NB4 (cell line): Measurements from ENCODE around the gene KCNQ5.

Experiments
- DNase-seq: peaks from one replicate; pipeline ENCODE4 v3.0.0; 2010; ENCODE audit warnings: low read depth
- H3K4me3 ChIP-seq: one replicate; pipeline ENCODE4 v1.5.1; 2011; ENCODE audit warnings: mild to moderate bottlenecking, low read depth, low read length, moderate library complexity
- MYC ChIP-seq: IDR thresholded peaks from 2 replicates; pipeline ENCODE4 v1.6.1; 2011; ENCODE audit warnings: low read depth, low read length
- POLR2A ChIP-seq: IDR thresholded peaks from 2 replicates; pipeline ENCODE4 v1.6.1; 2011; ENCODE audit warnings: mild to moderate bottlenecking; ENCODE audit not compliant: insufficient read length; ENCODE audit errors: extremely low read depth
- TF ChIP-seq, protein P1 (sequence below): IDR thresholded peaks from 2 replicates; pipeline ENCODE4 v1.6.1; 2011; ENCODE audit warnings: low read depth, low read length
- TF ChIP-seq, protein P2 (sequence below): IDR thresholded peaks from one replicate; pipeline ENCODE4 v1.5.1; 2012; ENCODE audit warnings: low read depth, low read length

The KCNQ5 gene

DNA sequence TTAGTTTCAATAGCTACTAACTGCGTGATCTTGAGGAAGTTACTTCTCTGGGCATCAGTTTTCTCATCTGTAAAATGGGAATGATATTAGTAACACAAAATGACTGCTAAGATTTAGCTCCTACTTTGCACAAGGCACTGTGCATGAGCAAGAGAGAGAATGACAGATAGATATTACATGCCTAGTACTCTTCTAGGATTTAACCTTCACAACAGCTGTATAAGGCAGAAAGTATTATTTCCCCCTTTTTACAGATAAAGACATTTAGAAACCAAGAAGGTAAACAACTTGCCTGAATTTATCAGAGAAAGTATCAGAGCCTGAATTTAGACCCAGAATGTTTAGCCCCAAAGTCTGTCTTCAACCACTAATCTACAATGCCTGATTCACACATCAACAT, 321.8 kb downstream of the KCNQ5 start:
- TF ChIP-seq POLR2A (no peak), MYC (no peak)
- TF ChIP-seq, protein P1, sequence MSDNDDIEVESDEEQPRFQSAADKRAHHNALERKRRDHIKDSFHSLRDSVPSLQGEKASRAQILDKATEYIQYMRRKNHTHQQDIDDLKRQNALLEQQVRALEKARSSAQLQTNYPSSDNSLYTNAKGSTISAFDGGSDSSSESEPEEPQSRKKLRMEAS = no peak
- TF ChIP-seq, protein P2, sequence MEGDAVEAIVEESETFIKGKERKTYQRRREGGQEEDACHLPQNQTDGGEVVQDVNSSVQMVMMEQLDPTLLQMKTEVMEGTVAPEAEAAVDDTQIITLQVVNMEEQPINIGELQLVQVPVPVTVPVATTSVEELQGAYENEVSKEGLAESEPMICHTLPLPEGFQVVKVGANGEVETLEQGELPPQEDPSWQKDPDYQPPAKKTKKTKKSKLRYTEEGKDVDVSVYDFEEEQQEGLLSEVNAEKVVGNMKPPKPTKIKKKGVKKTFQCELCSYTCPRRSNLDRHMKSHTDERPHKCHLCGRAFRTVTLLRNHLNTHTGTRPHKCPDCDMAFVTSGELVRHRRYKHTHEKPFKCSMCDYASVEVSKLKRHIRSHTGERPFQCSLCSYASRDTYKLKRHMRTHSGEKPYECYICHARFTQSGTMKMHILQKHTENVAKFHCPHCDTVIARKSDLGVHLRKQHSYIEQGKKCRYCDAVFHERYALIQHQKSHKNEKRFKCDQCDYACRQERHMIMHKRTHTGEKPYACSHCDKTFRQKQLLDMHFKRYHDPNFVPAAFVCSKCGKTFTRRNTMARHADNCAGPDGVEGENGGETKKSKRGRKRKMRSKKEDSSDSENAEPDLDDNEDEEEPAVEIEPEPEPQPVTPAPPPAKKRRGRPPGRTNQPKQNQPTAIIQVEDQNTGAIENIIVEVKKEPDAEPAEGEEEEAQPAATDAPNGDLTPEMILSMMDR = no peak
- no peak overlapping the region for H3K4me3 ChIP-seq

DNA sequence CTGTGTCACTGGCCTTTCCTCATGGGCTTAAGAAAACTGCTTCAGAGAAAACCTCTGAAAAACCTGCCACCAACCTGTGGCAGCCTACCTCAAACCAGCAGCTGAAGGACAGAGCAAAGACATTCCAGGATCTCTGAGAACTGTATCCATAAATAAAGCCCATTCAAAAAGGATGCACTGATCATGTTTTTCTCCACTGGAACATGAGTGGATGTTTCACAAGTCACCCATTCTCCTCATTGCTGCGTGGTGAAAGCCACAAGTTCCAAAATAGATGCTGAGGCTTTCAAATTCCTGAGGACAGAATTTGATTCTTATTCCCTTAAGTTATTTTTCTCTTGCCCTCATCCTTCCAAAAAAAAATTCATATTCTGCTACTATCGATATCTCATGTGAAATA, 322.8 kb downstream of the KCNQ5 start:
- no peak overlapping the region for H3K4me3 ChIP-seq
- no peak for DNase-seq
- TF ChIP-seq, protein P1 = no peak
- TF ChIP-seq POLR2A (no peak), MYC (no peak)
- TF ChIP-seq, protein P2 = no peak

More for the DNA sequence above, 321.8 kb downstream of the KCNQ5 start:
- DNase-seq = no peak

DNA sequence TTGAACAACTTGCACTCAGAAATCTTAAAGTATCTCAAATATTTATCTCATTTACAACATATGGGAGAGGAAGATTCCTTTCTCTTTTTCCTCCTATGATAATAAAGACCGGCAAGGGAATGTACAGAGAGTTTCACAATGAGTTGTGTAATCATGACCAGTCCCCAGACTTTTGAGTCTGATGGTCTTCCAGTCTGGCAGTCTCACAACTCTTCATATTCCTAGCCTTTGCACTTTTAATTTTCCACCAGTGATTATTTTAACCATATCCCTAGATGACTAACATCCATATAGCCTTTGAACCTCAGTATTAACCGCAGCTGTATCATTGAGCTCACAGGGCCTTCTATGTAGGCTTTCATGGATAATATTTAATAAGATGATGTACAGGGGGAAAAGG, 324.9 kb downstream of the KCNQ5 start:
- no peak overlapping the region for H3K4me3 ChIP-seq
- TF ChIP-seq MYC = no peak
- TF ChIP-seq, protein P2 = no peak
- no peak for TF ChIP-seq POLR2A
- TF ChIP-seq, protein P1 = no peak
- DNase-seq = no peak

DNA sequence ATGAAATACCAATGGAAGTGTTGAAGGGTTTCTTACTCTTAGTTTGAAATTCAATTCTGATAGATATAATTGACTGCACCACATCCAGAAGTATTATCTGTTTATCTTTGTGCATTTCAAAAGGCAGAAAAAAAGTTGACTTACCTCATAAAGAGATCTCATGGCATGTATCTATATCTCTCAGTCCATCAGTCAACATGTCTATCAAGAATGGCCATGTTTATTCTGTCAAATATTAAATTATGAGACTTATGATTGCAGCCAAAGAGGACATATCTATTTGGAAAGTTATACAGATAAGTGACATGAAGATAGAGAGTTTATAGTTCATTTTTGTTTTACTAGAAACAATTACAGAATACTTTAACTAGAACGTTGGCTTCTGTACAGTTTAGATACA, 325.7 kb downstream of the KCNQ5 start:
- TF ChIP-seq, protein P1 = no peak
- TF ChIP-seq POLR2A (no peak), MYC (no peak)
- TF ChIP-seq, protein P2 = no peak
- H3K4me3 ChIP-seq = no peak overlapping the region
- no peak for DNase-seq

DNA sequence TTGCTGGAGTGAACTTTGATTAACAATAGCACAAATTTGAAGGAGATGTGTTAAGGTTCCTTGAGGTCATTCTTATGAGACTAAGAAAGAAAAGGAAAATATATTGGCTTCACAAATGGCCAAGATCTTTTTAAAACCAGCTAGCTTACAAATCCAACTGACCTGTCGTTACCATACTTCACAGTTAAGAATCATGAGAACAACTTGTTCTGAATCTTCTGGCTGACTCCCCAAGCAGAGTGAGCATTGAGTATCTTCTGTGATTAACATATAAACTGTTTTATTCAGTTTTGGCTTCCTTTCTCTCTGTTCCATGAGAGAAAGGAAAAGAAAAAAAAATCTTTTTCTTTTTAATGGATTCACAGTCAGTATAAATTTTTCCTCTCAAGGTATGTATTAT, 326.3 kb downstream of the KCNQ5 start:
- TF ChIP-seq, protein P1 = no peak
- TF ChIP-seq, protein P2 = no peak
- no peak for TF ChIP-seq MYC
- no peak for TF ChIP-seq POLR2A
- no peak overlapping the region for H3K4me3 ChIP-seq
- no peak for DNase-seq
